Heart right ventricle (tissue), 16 donors: Measurements from ENCODE around the gene S100P. TPM values are rescaled to one million over a fixed set of nuclear protein-coding genes. Genes with fewer than 3 reads are reported as not detected.

Experiments
- ATAC-seq, 8 donors: fragments of 200-7000 bp; cut with Tn5 transposase; one replicate each; pipeline ENCODE4 v1.9.1; 2020; ENCODE audit warnings: mild to moderate bottlenecking in 8 of 8, moderate library complexity in 8 of 8, moderate number of reproducible peaks in 1 of 8
- DNase-seq, 2 donors: peaks; one replicate each; pipeline ENCODE4 v3.0.0-alpha.2; 2020
- H3K27ac ChIP-seq, 10 donors: fragments of 200-600 bp; sonication (generic) in 2 of 10; one replicate each; pipeline versions ENCODE4 v1.5.0 to v1.8.0; 2020 to 2022; ENCODE audit warnings: mild to moderate bottlenecking in 3 of 10
- H3K27me3 ChIP-seq, 7 donors: fragments of 200-600 bp; one replicate each; pipeline ENCODE4 v1.8.0; 2021 to 2022; ENCODE audit warnings: mild to moderate bottlenecking in 2 of 7
- H3K36me3 ChIP-seq, 9 donors: fragments of 200-600 bp; sonication (generic) in 1 of 9; one replicate each; pipeline versions ENCODE4 v1.5.0 to v1.8.0; 2020 to 2022; ENCODE audit warnings: mild to moderate bottlenecking in 2 of 9
- H3K4me1 ChIP-seq, 9 donors: fragments of 200-600 bp; sonication (generic) in 1 of 9; one replicate each; pipeline versions ENCODE4 v1.5.0 to v1.8.0; 2020 to 2022; ENCODE audit warnings: mild to moderate bottlenecking in 4 of 9
- H3K4me3 ChIP-seq, 10 donors: fragments of 200-600 bp; sonication (generic) in 2 of 10; one replicate each; pipeline versions ENCODE4 v1.5.0 to v1.8.0; 2020 to 2022; ENCODE audit warnings: mild to moderate bottlenecking in 7 of 10, moderate library complexity in 2 of 10
- H3K9me3 ChIP-seq, 11 donors: fragments of 200-600 bp in 10 of 11; sonication (generic) in 2 of 11; one replicate each; pipeline versions ENCODE4 v1.5.0 to v1.8.0; 2013 to 2022; ENCODE audit warnings: mild to moderate bottlenecking in 2 of 11, control low read depth in 1 of 11, moderate library complexity in 1 of 11
- WGBS, 2 donors: extraction: QIAGEN DNeasy Blood & Tissue Kit; methylation state at CpG; one replicate each; pipeline ENCODE4 v1.1.7; 2013; ENCODE audit warnings: inconsistent platforms in 1 of 2; 5-methylcytosine and 5-hydroxymethylcytosine counted together
- intact Hi-C, 10 donors: fragments of 100-400 bp; cut with DNase I; formaldehyde crosslinking; loops; one replicate each; pipeline versions ENCODE4 v1.11.1 to v1.14.2; 2022
- polyA plus RNA-seq, 2 donors: library from polyadenylated mRNA; stranded (reverse); fragments of 200-250 nt; gene quantifications; one replicate each; pipeline ENCODE4 v1.2.3, GENCODE V29; 2013
- total RNA-seq, 10 donors: library from RNA; stranded (reverse); fragmentation: NEBNext Ultra II Directional in 3 of 10; extraction: Animal tissue kit (Norgen Biotek cat#: 25700) in 3 of 10; gene quantifications; one replicate each; pipeline versions ENCODE4 v1.2.1 to v1.2.4, GENCODE V29; 2021 to 2023
- TF ChIP-seq, protein P1 (sequence below), 9 donors: fragments of 200-600 bp; sonication (generic) in 2 of 9; IDR thresholded peaks; one replicate each; pipeline versions ENCODE4 v1.5.0 to v1.8.0; 2021 to 2022; ENCODE audit warnings: antibody characterized with exemption in 9 of 9, mild to moderate bottlenecking in 5 of 9, moderate library complexity in 1 of 9
- donor health status: Arrhythmogenic right ventricular cardiomyopathy.
- donor health status: ischemic (EF 13 %, LVEDD 7.1; RV severe dilation, severe dysfunction).
- donor health status: healthy with polysubstance abuse.
- donor health status: DM: no; HTN: yes; CAD: no.
- donor health status: DM: no; HTN: no; CAD: no.
- donor health status: ischemic (EF 25% LVEDD 6.9; RV normal size, moderate dysfunction).
- donor health status: ischemic (EF 25% LVEDD 5.7; RV mildly dilated, moderate dysfunction).
- donor health status: healthy.
- donor health status: DM: yes; HTN: yes; CAD: no.
- donor health status: Ischemic cardiomyopathy.
- donor health status: ischemic (EF 35%, LVEDD 5.7; RV mildly dilated, moderate dysfunction).
- donor health status: nonischemic (EF 11% LVEDD 7.7; RV severe dilation, severe dysfunction).
- donor health status: DM: yes; HTN: yes; CAD: no.
- donor health status: PGD.
- donor health status: ischemic (EF 29% LVEDD 5.4; RV normal size, mild dysfunction).
- donor health status: nonischemic (EF 23%, LVEDD 6.1; RV moderate dilation, normal function).

Gene S100P
- total and polyA plus RNA-seq, 12 donors = 0.22 to 8.2 (median 1.4) TPM; not detected in 4

DNA sequence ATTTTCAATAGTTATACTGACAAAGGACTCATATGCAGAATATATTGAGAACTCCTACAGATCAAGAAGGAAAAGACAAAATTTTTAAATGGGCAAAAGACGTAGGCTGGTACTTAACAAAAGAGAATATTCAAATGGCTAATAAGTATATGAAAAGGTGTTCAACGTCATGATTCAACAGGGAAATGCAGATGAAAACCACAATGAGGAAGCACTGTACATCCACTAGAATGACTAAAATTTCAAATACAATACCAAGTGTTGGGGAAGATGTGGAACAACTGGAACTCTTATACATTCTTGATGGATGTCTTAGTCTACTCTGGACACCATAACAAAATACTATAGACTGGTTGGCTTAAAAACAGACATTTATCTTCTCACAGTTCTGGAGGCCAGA, 17.3 kb downstream of the S100P start:
- H3K27ac ChIP-seq = no peak overlapping the region
- TF ChIP-seq, protein P1, sequence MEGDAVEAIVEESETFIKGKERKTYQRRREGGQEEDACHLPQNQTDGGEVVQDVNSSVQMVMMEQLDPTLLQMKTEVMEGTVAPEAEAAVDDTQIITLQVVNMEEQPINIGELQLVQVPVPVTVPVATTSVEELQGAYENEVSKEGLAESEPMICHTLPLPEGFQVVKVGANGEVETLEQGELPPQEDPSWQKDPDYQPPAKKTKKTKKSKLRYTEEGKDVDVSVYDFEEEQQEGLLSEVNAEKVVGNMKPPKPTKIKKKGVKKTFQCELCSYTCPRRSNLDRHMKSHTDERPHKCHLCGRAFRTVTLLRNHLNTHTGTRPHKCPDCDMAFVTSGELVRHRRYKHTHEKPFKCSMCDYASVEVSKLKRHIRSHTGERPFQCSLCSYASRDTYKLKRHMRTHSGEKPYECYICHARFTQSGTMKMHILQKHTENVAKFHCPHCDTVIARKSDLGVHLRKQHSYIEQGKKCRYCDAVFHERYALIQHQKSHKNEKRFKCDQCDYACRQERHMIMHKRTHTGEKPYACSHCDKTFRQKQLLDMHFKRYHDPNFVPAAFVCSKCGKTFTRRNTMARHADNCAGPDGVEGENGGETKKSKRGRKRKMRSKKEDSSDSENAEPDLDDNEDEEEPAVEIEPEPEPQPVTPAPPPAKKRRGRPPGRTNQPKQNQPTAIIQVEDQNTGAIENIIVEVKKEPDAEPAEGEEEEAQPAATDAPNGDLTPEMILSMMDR (IDR thresholded peaks at IDR 0.05) = no peak
- no peak overlapping the region for H3K4me3 ChIP-seq
- H3K9me3 ChIP-seq = no peaks in the 10 kb centered on the region
- no peak for ATAC-seq
- intact Hi-C loops = loop anchor here in 8 of 10 donors (5.0 to 10.0 kb wide), 3 partner anchors 39 to 334 kb away; partner anchors contain the start of gene TADA2B (in 2 of the 8)
- peaks cover 2 to 56% (median 42%) of the 10 kb centered on the region in 9 donors for H3K4me1 ChIP-seq
- DNase-seq = no peak
- H3K27me3 ChIP-seq = no peaks in the 10 kb centered on the region
- WGBS, 2 donors = 80 to 85% methylated on average over 2 of the region's 2 CpGs
- peaks cover 0 to 20% (median 0%) of the 10 kb centered on the region in 9 donors for H3K36me3 ChIP-seq

DNA sequence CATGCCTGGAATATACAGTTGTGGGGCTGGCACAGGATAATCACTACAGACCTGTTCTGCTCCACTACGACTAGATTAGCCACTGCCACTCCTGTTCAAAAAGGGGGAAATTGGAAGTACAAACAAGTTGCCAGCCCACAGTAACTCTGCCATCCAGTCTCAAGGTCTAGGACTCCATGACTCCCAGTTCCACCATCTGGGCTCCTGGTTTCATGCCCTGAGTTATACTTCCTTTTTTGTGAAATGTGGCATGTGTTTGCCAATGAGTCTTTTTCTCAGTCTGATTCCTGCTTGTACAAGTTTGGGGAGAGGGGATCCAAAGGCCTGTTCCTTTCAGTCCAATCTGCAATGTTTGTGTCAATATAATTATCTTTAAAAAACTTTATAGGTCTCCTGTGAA, 21.3 kb downstream of the S100P start:
- Histone ChIP-seq H3K27me3 (no peaks in the 10 kb centered on the region), H3K36me3 (peaks cover 0 to 4% (median 0%) of the 10 kb centered on the region in 9 donors), H3K4me3 (no peak overlapping the region), H3K4me1 (peaks cover 0 to 40% (median 30%) of the 10 kb centered on the region in 9 donors), H3K27ac (no peak overlapping the region), H3K9me3 (no peaks in the 10 kb centered on the region)
- TF ChIP-seq, protein P1 (IDR thresholded peaks at IDR 0.05) = no peak
- 88 to 95% methylated on average over 1 of the region's 1 CpG for WGBS, 2 donors
- no peak for DNase-seq
- ATAC-seq = no peak
- intact Hi-C loops = loop anchor here in 8 of 10 donors (5.0 to 10.0 kb wide), 7 partner anchors 43 to 357 kb away; partner anchors contain the start of genes KIAA0232 (in 4 of the 8) and TADA2B (in 2 of the 8)

DNA sequence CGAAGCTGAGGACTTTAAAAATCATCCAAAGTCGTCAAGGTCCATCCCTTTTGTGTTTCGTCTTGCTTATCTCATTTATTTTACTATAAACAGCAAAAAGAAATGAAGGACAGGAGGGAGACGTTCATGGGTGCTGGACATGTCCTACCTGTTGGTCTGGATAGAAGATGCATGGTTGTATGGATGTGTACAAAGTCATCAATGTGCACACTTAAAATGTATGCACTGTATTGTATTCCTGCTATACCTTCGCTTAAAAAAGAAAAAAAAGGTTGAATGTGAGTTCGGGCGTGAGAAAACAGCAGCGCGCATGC, 22.0 kb downstream of the S100P start:
- TF ChIP-seq, protein P1 (IDR thresholded peaks at IDR 0.05) = no peak
- intact Hi-C loops = loop anchor here in 7 of 10 donors (2.0 to 10.0 kb wide), 8 partner anchors 65 to 357 kb away; partner anchors contain the start of genes KIAA0232 (in 4 of the 7), TADA2B (in 2 of the 7) and MRFAP1 (in 1 of the 7)
- Histone ChIP-seq H3K36me3 (peaks cover 0 to 4% (median 0%) of the 10 kb centered on the region in 9 donors), H3K4me3 (peak overlapping the region in 9 of 10 donors; percentile 55 to 88 (median 80)), H3K4me1 (peaks cover 0 to 40% (median 30%) of the 10 kb centered on the region in 9 donors), H3K27me3 (no peaks in the 10 kb centered on the region), H3K9me3 (no peaks in the 10 kb centered on the region), H3K27ac (peak overlapping the region; percentile 87 to 98 (median 94))
- DNase-seq = no peak
- ATAC-seq = peak in 2 of 8 donors; percentile 27 to 53
- 6 to 7% methylated on average over 9 of the region's 9 CpGs for WGBS, 2 donors

DNA sequence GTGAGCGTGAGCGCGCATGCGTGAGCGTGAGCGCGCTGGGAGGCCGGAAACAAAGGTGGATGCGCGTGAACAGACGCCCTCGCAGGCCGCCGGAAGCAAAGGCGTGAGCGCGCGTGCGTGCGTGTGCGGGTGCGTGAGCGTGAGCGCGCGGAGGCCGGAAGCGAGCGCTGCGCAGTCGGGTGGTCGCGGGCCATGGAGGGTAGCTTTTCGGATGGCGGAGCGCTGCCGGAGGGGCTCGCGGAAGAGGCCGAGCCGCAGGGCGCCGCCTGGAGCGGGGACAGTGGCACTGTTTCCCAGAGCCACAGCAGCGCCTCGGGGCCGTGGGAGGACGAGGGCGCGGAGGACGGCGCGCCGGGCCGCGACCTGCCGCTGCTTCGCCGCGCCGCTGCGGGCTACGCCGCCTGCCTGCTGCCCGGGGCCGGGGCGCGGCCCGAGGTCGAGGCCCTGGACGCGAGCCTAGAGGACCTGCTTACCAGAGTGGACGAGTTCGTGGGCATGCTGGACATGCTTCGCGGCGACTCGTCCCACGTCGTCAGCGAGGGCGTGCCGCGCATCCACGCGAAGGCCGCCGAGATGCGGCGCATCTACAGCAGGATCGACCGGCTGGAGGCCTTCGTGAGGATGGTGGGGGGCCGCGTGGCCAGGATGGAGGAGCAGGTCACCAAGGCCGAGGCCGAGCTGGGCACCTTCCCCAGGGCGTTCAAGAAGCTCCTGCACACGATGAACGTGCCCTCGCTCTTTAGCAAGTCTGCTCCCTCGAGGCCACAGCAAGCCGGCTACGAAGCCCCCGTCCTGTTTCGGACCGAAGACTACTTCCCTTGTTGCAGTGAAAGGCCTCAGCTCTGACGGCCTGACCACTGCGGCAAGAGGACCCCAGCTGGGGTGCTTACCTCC, 22.6 kb downstream of the S100P start, which contains the start of gene BLOC1S4:
TSS of gene BLOC1S4 (plus strand) at position 157 of the 894 bp plus-strand sequence. CDS start at position 193, 36 bp downstream.
- 0% methylated on average over 106 to 109 of the region's 109 CpGs for WGBS, 2 donors
- peak within 1 kb of the TSS; percentile 87 to 98 (median 94) for H3K27ac ChIP-seq
- no peaks in the 10 kb centered on the region for H3K9me3 ChIP-seq
- H3K36me3 ChIP-seq = peaks cover 0 to 4% (median 0%) of the 10 kb centered on the region in 9 donors
- no peaks in the 10 kb centered on the region for H3K27me3 ChIP-seq
- TF ChIP-seq, protein P1 (IDR thresholded peaks at IDR 0.05) = peak in 4 of 9 donors; percentile 19 to 53 (median 30)
- ATAC-seq (peak; percentile 91 to 96 (median 94)), DNase-seq (peak; percentile 87 to 90)
- intact Hi-C loops = loop anchor here in 7 of 10 donors (2.0 to 10.0 kb wide), 8 partner anchors 65 to 356 kb away; partner anchors contain the start of genes KIAA0232 (in 4 of the 7), TADA2B (in 2 of the 7) and MRFAP1 (in 1 of the 7)
- peak within 1 kb of the TSS; percentile 55 to 88 (median 76) for H3K4me3 ChIP-seq
- H3K4me1 ChIP-seq = peaks cover 0 to 40% (median 30%) of the 10 kb centered on the region in 9 donors
